SK-N-SH (cell line): ENCODE results near the gene GLS. TPM values are rescaled to one million over a fixed set of nuclear protein-coding genes. Genes with fewer than 3 reads are reported as not detected.

Experiments used
- CTCF ChIA-PET: fragments of 300-600, 350-600 bp; formaldehyde crosslinking; extraction: SDS; loops from one replicate; lab custom pipeline; 2021; lab: Yijun Ruan, JAX
- POLR2A ChIA-PET: fragments of 350-600 bp; sonication (Branson Sonifier 250); formaldehyde crosslinking; extraction: SDS; loops from one replicate; lab custom pipeline; 2020; ENCODE audit warnings: antibody characterized with exemption, inconsistent platforms; lab: Yijun Ruan, JAX
- DNase-seq: peaks from one replicate; pipeline ENCODE4 v3.0.0; 2012
- H2AFZ ChIP-seq: fragments of 200-600 bp; sonication (generic); 2 replicates; pipeline ENCODE4 v1.8.1; 2016; ENCODE audit warnings: antibody characterized with exemption, mild to moderate bottlenecking, low read depth
- H3F3A ChIP-seq: fragments of 200-600 bp; sonication (generic); replicated peaks from 2 replicates; pipeline ENCODE3; 2016; ENCODE audit warnings: antibody characterized with exemption, mild to moderate bottlenecking; ENCODE audit not compliant: insufficient read depth
- H3K27ac ChIP-seq, 2 experiments: fragments of 200-500 bp in 1 of 2; fragments of 200-600 bp in 1 of 2; sonication (Bioruptor generic) in 1 of 2; sonication (generic), shearing (Covaris generic) in 1 of 2; 2 replicates each; pipeline versions ENCODE4 v1.5.1 to v1.6.1; 2014 to 2016; ENCODE audit warnings: low read depth in 2 of 2, inconsistent platforms in 1 of 2, low read length in 1 of 2, mild to moderate bottlenecking in 1 of 2, mixed read lengths in 1 of 2
- H3K27me3 ChIP-seq: fragments of 200-600 bp; sonication (generic), shearing (Covaris generic); 2 replicates; pipeline ENCODE4 v1.6.1; 2016; ENCODE audit warnings: mixed run types; ENCODE audit not compliant: insufficient read depth
- H3K36me3 ChIP-seq, 2 experiments: fragments of 200-500 bp in 1 of 2; fragments of 200-600 bp in 1 of 2; sonication (Bioruptor generic) in 1 of 2; sonication (generic) in 1 of 2; replicated peaks in 1 of 2; 2 replicates each; pipeline versions ENCODE3 to v1.5.1; 2014 to 2016; ENCODE audit warnings: low read length in 1 of 2, mild to moderate bottlenecking in 1 of 2; ENCODE audit not compliant: insufficient read depth in 2 of 2, control insufficient read depth in 1 of 2
- H3K4me1 ChIP-seq, 2 experiments: fragments of 200-500 bp in 1 of 2; fragments of 200-600 bp in 1 of 2; sonication (Bioruptor generic) in 1 of 2; sonication (generic), shearing (Covaris generic) in 1 of 2; 2 replicates each; pipeline versions ENCODE4 v1.5.1 to v1.6.1; 2014 to 2016; ENCODE audit warnings: low read depth in 1 of 2, low read length in 1 of 2, mixed run types in 1 of 2; ENCODE audit not compliant: insufficient read depth in 2 of 2, control insufficient read depth in 1 of 2
- H3K4me2 ChIP-seq: fragments of 200-600 bp; sonication (generic), shearing (Covaris generic); 2 replicates; pipeline ENCODE4 v1.6.1; 2017; ENCODE audit warnings: mixed run types
- H3K4me3 ChIP-seq, 2 experiments: fragments of 200-500 bp in 1 of 2; fragments of 200-600 bp in 1 of 2; sonication (Bioruptor generic) in 1 of 2; sonication (generic), shearing (Covaris generic) in 1 of 2; 2 replicates each; pipeline versions ENCODE4 v1.5.1 to v1.8.1; 2014 to 2016; ENCODE audit warnings: low read depth in 2 of 2, inconsistent platforms in 1 of 2, low read length in 1 of 2, mild to moderate bottlenecking in 1 of 2, mixed read lengths in 1 of 2, moderate library complexity in 1 of 2
- H3K79me2 ChIP-seq: fragments of 200-600 bp; sonication (generic); 2 replicates; pipeline ENCODE4 v1.8.1; 2017; ENCODE audit warnings: mild to moderate bottlenecking; ENCODE audit not compliant: insufficient read depth
- H3K9ac ChIP-seq: fragments of 200-600 bp; sonication (generic); 2 replicates; pipeline ENCODE4 v1.6.1; 2017; ENCODE audit warnings: mixed run types
- H3K9me2 ChIP-seq: fragments of 200-600 bp; sonication (generic); 2 replicates; pipeline ENCODE4 v1.6.1; 2017; ENCODE audit warnings: mixed run types
- H3K9me3 ChIP-seq: fragments of 200-600 bp; sonication (generic); 2 replicates; pipeline ENCODE4 v1.6.1; 2017; ENCODE audit warnings: mixed run types, mild to moderate bottlenecking, moderate library complexity
- H4K20me1 ChIP-seq: fragments of 200-600 bp; sonication (generic); 2 replicates; pipeline ENCODE4 v1.6.1; 2017; ENCODE audit warnings: mild to moderate bottlenecking, mixed run types; ENCODE audit not compliant: insufficient read depth
- EZH2phosphoT487 ChIP-seq: fragments of 200-600 bp; sonication (generic); IDR thresholded peaks from 2 replicates; pipeline ENCODE4 v1.6.1; 2017; ENCODE audit warnings: low read depth, mixed run types, mild to moderate bottlenecking, antibody characterized with exemption, moderate library complexity, borderline replicate concordance
- FOSL2 ChIP-seq: IDR thresholded peaks from 2 replicates; pipeline ENCODE4 v1.4.0; 2012; ENCODE audit warnings: low read depth, mild to moderate bottlenecking, moderate library complexity, borderline replicate concordance
- FOXJ3 ChIP-seq: sonication (generic); formaldehyde crosslinking; IDR thresholded peaks from 2 replicates; pipeline ENCODE4 v1.5.1; 2020; ENCODE audit warnings: mild to moderate bottlenecking, missing genetic modification reagents
- FOXM1 ChIP-seq: IDR thresholded peaks from 2 replicates; pipeline ENCODE4 v1.4.0; 2012; ENCODE audit warnings: low read depth, mild to moderate bottlenecking
- JUND ChIP-seq: IDR thresholded peaks from 2 replicates; pipeline ENCODE4 v1.4.0; 2012
- MEF2A ChIP-seq: IDR thresholded peaks from 2 replicates; pipeline ENCODE4 v1.4.0; 2012; ENCODE audit warnings: low read depth, borderline replicate concordance
- MXI1 ChIP-seq: IDR thresholded peaks from 2 replicates; pipeline ENCODE4 v1.6.1; 2012; ENCODE audit warnings: mild to moderate bottlenecking, low read depth, low read length, improper control_type of control experiment
- NFIC ChIP-seq: IDR thresholded peaks from 2 replicates; pipeline ENCODE4 v1.4.0; 2012; ENCODE audit warnings: borderline replicate concordance
- RAD21 ChIP-seq: IDR thresholded peaks from 2 replicates; pipeline ENCODE4 v1.6.1; 2012; ENCODE audit warnings: mild to moderate bottlenecking, low read length
- SMC3 ChIP-seq: IDR thresholded peaks from 2 replicates; pipeline ENCODE4 v1.6.1; 2012; ENCODE audit warnings: low read depth, low read length, improper control_type of control experiment
- TAF1 ChIP-seq: IDR thresholded peaks from 2 replicates; pipeline ENCODE4 v1.6.1; 2012; ENCODE audit warnings: low read depth, mild to moderate bottlenecking, low read length, moderate library complexity, borderline replicate concordance
- YY1 ChIP-seq: IDR thresholded peaks from 2 replicates; pipeline ENCODE4 v1.4.0; 2012; ENCODE audit warnings: low read depth, mild to moderate bottlenecking
- WGBS: methylation state at CpG from one replicate; pipeline ENCODE4 v1.1.6; 2017; ENCODE audit warnings: low lambda C conversion rate; 5-methylcytosine and 5-hydroxymethylcytosine counted together
- polyA plus RNA-seq, 3 experiments: library from polyadenylated mRNA; depleted of rRNA; stranded (reverse); fragments of >200 nt; gene quantifications; 2 replicates each; pipeline ENCODE4 v1.2.3, GENCODE V29; 2012
- TF ChIP-seq, protein P1 (sequence below): IDR thresholded peaks from 2 replicates; pipeline ENCODE4 v1.6.1; 2012; ENCODE audit warnings: mild to moderate bottlenecking, low read depth, low read length, moderate library complexity
- TF ChIP-seq, protein P2 (sequence below): IDR thresholded peaks from 2 replicates; pipeline ENCODE4 v1.4.0; 2012; ENCODE audit warnings: low read depth, borderline replicate concordance
- TF ChIP-seq, protein P3 (sequence below): IDR thresholded peaks from 2 replicates; pipeline ENCODE4 v1.4.0; 2012; ENCODE audit warnings: low read depth, borderline replicate concordance

GLS gene
- polyA plus RNA-seq, 1 of the 3 experiments (the other 2 are of a cell fraction): 37.2 TPM

DNA sequence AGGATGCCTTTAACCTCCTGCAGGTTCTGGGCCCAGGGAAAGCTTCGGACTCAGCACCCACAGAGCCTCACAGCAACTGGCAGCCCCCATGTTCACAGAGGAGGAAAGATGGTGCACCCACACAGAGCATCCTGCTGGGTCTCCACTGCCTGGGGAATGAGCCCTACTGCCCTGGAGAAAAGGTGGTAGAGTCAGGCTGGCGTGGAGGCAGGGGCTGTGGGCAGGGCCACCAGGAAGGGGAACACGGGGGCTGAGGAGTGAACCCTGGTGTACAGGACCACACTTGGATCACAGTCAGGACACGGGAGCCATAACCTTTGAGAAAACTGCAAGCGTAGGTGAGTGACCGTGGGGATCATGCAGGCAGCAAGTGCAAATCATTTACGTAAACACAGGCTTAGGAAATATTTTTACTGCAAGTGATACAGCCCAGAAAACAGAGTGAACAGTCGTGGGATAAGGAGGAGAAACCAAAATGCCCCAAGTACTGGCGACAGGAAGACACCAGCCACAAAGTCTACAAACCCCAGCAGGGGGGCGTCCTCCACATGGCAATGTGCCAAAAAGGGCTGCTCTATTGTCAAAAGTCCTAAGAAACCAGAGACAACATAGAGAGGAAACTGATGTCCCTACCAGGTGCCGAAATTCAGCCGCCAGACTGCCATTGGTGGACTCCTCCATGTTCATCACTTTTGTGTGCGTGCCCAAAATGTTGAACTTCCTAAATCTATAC lies 105.8 kb downstream of the GLS start:
- WGBS: 90% methylated on average over 13 of the region's 13 CpGs
- no peaks in the 10 kb centered on the region for H3K9me2 ChIP-seq
- CTCF ChIA-PET: no interaction called here

More for the DNA sequence above, 105.8 kb downstream of the GLS start:
- no peak overlapping the region for H3K4me2 ChIP-seq
- H4K20me1 ChIP-seq: no peaks in the 10 kb centered on the region
- no peaks in the 10 kb centered on the region for H3K79me2 ChIP-seq
- no peak overlapping the region for H3K4me3 ChIP-seq
- no peaks in the 10 kb centered on the region for H3K9me3 ChIP-seq
- H3K9ac ChIP-seq: no peak overlapping the region
- H3K36me3 ChIP-seq: peaks cover 88 to 95% of the 10 kb centered on the region in 2 experiments
- DNase-seq: no peak
- TF ChIP-seq, protein P1, sequence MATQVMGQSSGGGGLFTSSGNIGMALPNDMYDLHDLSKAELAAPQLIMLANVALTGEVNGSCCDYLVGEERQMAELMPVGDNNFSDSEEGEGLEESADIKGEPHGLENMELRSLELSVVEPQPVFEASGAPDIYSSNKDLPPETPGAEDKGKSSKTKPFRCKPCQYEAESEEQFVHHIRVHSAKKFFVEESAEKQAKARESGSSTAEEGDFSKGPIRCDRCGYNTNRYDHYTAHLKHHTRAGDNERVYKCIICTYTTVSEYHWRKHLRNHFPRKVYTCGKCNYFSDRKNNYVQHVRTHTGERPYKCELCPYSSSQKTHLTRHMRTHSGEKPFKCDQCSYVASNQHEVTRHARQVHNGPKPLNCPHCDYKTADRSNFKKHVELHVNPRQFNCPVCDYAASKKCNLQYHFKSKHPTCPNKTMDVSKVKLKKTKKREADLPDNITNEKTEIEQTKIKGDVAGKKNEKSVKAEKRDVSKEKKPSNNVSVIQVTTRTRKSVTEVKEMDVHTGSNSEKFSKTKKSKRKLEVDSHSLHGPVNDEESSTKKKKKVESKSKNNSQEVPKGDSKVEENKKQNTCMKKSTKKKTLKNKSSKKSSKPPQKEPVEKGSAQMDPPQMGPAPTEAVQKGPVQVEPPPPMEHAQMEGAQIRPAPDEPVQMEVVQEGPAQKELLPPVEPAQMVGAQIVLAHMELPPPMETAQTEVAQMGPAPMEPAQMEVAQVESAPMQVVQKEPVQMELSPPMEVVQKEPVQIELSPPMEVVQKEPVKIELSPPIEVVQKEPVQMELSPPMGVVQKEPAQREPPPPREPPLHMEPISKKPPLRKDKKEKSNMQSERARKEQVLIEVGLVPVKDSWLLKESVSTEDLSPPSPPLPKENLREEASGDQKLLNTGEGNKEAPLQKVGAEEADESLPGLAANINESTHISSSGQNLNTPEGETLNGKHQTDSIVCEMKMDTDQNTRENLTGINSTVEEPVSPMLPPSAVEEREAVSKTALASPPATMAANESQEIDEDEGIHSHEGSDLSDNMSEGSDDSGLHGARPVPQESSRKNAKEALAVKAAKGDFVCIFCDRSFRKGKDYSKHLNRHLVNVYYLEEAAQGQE: no peak
- no peak for TF ChIP-seq FOXJ3
- no peak for TF ChIP-seq TAF1
- TF ChIP-seq FOXM1: no peak
- no peak for TF ChIP-seq MEF2A
- TF ChIP-seq SMC3: no peak
- TF ChIP-seq RAD21: no peak
- no peak for TF ChIP-seq NFIC
- TF ChIP-seq JUND: no peak
- TF ChIP-seq, protein P2, sequence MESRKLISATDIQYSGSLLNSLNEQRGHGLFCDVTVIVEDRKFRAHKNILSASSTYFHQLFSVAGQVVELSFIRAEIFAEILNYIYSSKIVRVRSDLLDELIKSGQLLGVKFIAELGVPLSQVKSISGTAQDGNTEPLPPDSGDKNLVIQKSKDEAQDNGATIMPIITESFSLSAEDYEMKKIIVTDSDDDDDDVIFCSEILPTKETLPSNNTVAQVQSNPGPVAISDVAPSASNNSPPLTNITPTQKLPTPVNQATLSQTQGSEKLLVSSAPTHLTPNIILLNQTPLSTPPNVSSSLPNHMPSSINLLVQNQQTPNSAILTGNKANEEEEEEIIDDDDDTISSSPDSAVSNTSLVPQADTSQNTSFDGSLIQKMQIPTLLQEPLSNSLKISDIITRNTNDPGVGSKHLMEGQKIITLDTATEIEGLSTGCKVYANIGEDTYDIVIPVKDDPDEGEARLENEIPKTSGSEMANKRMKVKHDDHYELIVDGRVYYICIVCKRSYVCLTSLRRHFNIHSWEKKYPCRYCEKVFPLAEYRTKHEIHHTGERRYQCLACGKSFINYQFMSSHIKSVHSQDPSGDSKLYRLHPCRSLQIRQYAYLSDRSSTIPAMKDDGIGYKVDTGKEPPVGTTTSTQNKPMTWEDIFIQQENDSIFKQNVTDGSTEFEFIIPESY: no peak
- no peak for TF ChIP-seq YY1
- TF ChIP-seq, protein P3, sequence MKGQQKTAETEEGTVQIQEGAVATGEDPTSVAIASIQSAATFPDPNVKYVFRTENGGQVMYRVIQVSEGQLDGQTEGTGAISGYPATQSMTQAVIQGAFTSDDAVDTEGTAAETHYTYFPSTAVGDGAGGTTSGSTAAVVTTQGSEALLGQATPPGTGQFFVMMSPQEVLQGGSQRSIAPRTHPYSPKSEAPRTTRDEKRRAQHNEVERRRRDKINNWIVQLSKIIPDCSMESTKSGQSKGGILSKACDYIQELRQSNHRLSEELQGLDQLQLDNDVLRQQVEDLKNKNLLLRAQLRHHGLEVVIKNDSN: no peak
- no peak for TF ChIP-seq EZH2phosphoT487
- no peak for TF ChIP-seq MXI1
- TF ChIP-seq FOSL2: no peak
- no peak overlapping the region for H3K27ac ChIP-seq
- no peaks in the 10 kb centered on the region for H3K27me3 ChIP-seq
- H2AFZ ChIP-seq: no peak overlapping the region
- POLR2A ChIA-PET: no interaction called here
- peaks cover 0 to 2% of the 10 kb centered on the region in 2 experiments; a peak in 1 of 4 replicates for H3K4me1 ChIP-seq
- H3F3A ChIP-seq: no peaks in the 10 kb centered on the region
